ENCODE results near the gene ARHGAP42. TPM values are rescaled to one million over a fixed set of nuclear protein-coding genes. Genes with fewer than 3 reads are reported as not detected.
"Not testable (repeated sequence)": the region's sequence is repeated elsewhere in the genome, so short reads cannot be mapped to it uniquely, and the experiment has no call there.

ARHGAP42 gene
- total RNA-seq, 2 experiments from 2014 or later: 0.05 to 0.10 TPM

- ChIA-PET POLR2A (no interaction called here), CTCF (no interaction called here)
- no peaks in the 10 kb centered on the region for H3K4me1 Mint-ChIP-seq
- no peaks in the 10 kb centered on the region for H3K36me3 Mint-ChIP-seq (ENCODE audit: low read depth)
- no peaks in the 10 kb centered on the region for H3K27me3 Mint-ChIP-seq
- no peak for DNase-seq
- no peaks in the 10 kb centered on the region for H3K9me3 Mint-ChIP-seq
- no peak overlapping the region for H3K4me3 Mint-ChIP-seq
- H3K27ac Mint-ChIP-seq: no peak overlapping the region
Measured at GRCh38 chr11:100741866-100742625, 55.0 kb downstream of the ARHGAP42 start.

GRCh38 chr11:100746448-100746847 is 59.4 kb downstream of the ARHGAP42 start:
- H3K9me3 Mint-ChIP-seq: peaks cover 11% of the 10 kb centered on the region
- H3K27ac Mint-ChIP-seq: no peak overlapping the region
- ChIA-PET POLR2A (no interaction called here), CTCF (no interaction called here)
- no peaks in the 10 kb centered on the region for H3K36me3 Mint-ChIP-seq (ENCODE audit: low read depth)
- H3K4me3 Mint-ChIP-seq: no peak overlapping the region
- no peaks in the 10 kb centered on the region for H3K27me3 Mint-ChIP-seq
- H3K4me1 Mint-ChIP-seq: no peaks in the 10 kb centered on the region
- DNase-seq: no peak

- Mint-ChIP-seq H3K9me3 (peaks cover 11% of the 10 kb centered on the region), H3K4me1 (no peaks in the 10 kb centered on the region), H3K27ac (no peak overlapping the region), H3K27me3 (no peaks in the 10 kb centered on the region), H3K36me3 (ENCODE audit: low read depth) (no peaks in the 10 kb centered on the region), H3K4me3 (no peak overlapping the region)
- POLR2A ChIA-PET: no interaction called here
- CTCF ChIA-PET: no interaction called here
- no peak for DNase-seq
Measured at GRCh38 chr11:100748153-100748552, 61.1 kb downstream of the ARHGAP42 start.

- H3K27me3 Mint-ChIP-seq; H3K4me3 Mint-ChIP-seq; H3K4me1 Mint-ChIP-seq; H3K27ac Mint-ChIP-seq; DNase-seq; CTCF ChIA-PET; H3K36me3 Mint-ChIP-seq (ENCODE audit: low read depth); POLR2A ChIA-PET: not testable (repeated sequence)
- peaks cover 11% of the 10 kb centered on the region for H3K9me3 Mint-ChIP-seq
Measured at GRCh38 chr11:100749887-100750565, 62.9 kb downstream of the ARHGAP42 start.

GRCh38 chr11:100750566-100750891 is 63.4 kb downstream of the ARHGAP42 start:
- POLR2A ChIA-PET; H3K27ac Mint-ChIP-seq; CTCF ChIA-PET; H3K27me3 Mint-ChIP-seq; H3K4me1 Mint-ChIP-seq; DNase-seq; H3K36me3 Mint-ChIP-seq (ENCODE audit: low read depth); H3K4me3 Mint-ChIP-seq: not testable (repeated sequence)
- H3K9me3 Mint-ChIP-seq: peaks cover 11% of the 10 kb centered on the region

- no peak for DNase-seq
- Mint-ChIP-seq H3K27me3 (no peaks in the 10 kb centered on the region), H3K4me1 (no peaks in the 10 kb centered on the region), H3K36me3 (ENCODE audit: low read depth) (no peaks in the 10 kb centered on the region), H3K4me3 (no peak overlapping the region), H3K9me3 (peaks cover 11% of the 10 kb centered on the region), H3K27ac (no peak overlapping the region)
- POLR2A ChIA-PET: no interaction called here
- CTCF ChIA-PET: no interaction called here
Measured at GRCh38 chr11:100752371-100753171, 65.5 kb downstream of the ARHGAP42 start.

- Mint-ChIP-seq H3K27ac (no peak overlapping the region), H3K4me1 (no peaks in the 10 kb centered on the region), H3K9me3 (peaks cover 11% of the 10 kb centered on the region), H3K27me3 (no peaks in the 10 kb centered on the region), H3K4me3 (no peak overlapping the region), H3K36me3 (ENCODE audit: low read depth) (no peaks in the 10 kb centered on the region)
- ChIA-PET CTCF (no interaction called here), POLR2A (no interaction called here)
- DNase-seq: no peak
Measured at GRCh38 chr11:100753172-100753543, 66.1 kb downstream of the ARHGAP42 start.

- ChIA-PET POLR2A (no interaction called here), CTCF (no interaction called here)
- Mint-ChIP-seq H3K27ac (no peak overlapping the region), H3K36me3 (ENCODE audit: low read depth) (no peaks in the 10 kb centered on the region), H3K4me1 (no peaks in the 10 kb centered on the region), H3K27me3 (no peaks in the 10 kb centered on the region), H3K4me3 (no peak overlapping the region), H3K9me3 (peaks cover 11% of the 10 kb centered on the region)
- DNase-seq: no peak
Measured at GRCh38 chr11:100753571-100753970, 66.5 kb downstream of the ARHGAP42 start.

GRCh38 chr11:100756559-100756958 is 69.5 kb downstream of the ARHGAP42 start:
- no peak for DNase-seq
- Mint-ChIP-seq H3K27me3 (no peaks in the 10 kb centered on the region), H3K4me1 (no peaks in the 10 kb centered on the region), H3K36me3 (ENCODE audit: low read depth) (no peaks in the 10 kb centered on the region), H3K4me3 (no peak overlapping the region), H3K9me3 (no peaks in the 10 kb centered on the region), H3K27ac (no peak overlapping the region)
- CTCF ChIA-PET: no interaction called here
- POLR2A ChIA-PET: no interaction called here

GRCh38 chr11:100757646-100758045 is 70.6 kb downstream of the ARHGAP42 start:
- H3K9me3 Mint-ChIP-seq: no peaks in the 10 kb centered on the region
- ChIA-PET CTCF (no interaction called here), POLR2A (no interaction called here)

GRCh38 chr11:100759106-100759505 is 72.0 kb downstream of the ARHGAP42 start:
- Mint-ChIP-seq H3K4me3 (no peak overlapping the region), H3K9me3 (no peaks in the 10 kb centered on the region), H3K27me3 (no peaks in the 10 kb centered on the region), H3K36me3 (ENCODE audit: low read depth) (no peaks in the 10 kb centered on the region), H3K4me1 (no peaks in the 10 kb centered on the region), H3K27ac (no peak overlapping the region)
- CTCF ChIA-PET: no interaction called here
- no peak for DNase-seq
- POLR2A ChIA-PET: no interaction called here

More at GRCh38 chr11:100757646-100758045, 70.6 kb downstream of the ARHGAP42 start:
- no peak for DNase-seq
- no peaks in the 10 kb centered on the region for H3K4me1 Mint-ChIP-seq
- H3K4me3 Mint-ChIP-seq: no peak overlapping the region
- no peaks in the 10 kb centered on the region for H3K36me3 Mint-ChIP-seq (ENCODE audit: low read depth)
- H3K27me3 Mint-ChIP-seq: no peaks in the 10 kb centered on the region
- H3K27ac Mint-ChIP-seq: no peak overlapping the region

GRCh38 chr11:100759856-100760255 is 72.8 kb downstream of the ARHGAP42 start:
- ChIA-PET POLR2A (no interaction called here), CTCF (no interaction called here)
- H3K27me3 Mint-ChIP-seq: no peaks in the 10 kb centered on the region
- no peak for DNase-seq
- H3K27ac Mint-ChIP-seq: no peak overlapping the region
- no peak overlapping the region for H3K4me3 Mint-ChIP-seq
- H3K36me3 Mint-ChIP-seq (ENCODE audit: low read depth): no peaks in the 10 kb centered on the region
- H3K4me1 Mint-ChIP-seq: no peaks in the 10 kb centered on the region
- no peaks in the 10 kb centered on the region for H3K9me3 Mint-ChIP-seq

- H3K4me3 Mint-ChIP-seq: no peak overlapping the region
- no peaks in the 10 kb centered on the region for H3K9me3 Mint-ChIP-seq
- H3K27me3 Mint-ChIP-seq: no peaks in the 10 kb centered on the region
- no peaks in the 10 kb centered on the region for H3K4me1 Mint-ChIP-seq
- no peaks in the 10 kb centered on the region for H3K36me3 Mint-ChIP-seq (ENCODE audit: low read depth)
- POLR2A ChIA-PET: no interaction called here
- DNase-seq: no peak
- H3K27ac Mint-ChIP-seq: no peak overlapping the region
- CTCF ChIA-PET: no interaction called here
Measured at GRCh38 chr11:100760744-100761143, 73.7 kb downstream of the ARHGAP42 start.
